GM12878 (cell line): ENCODE results near the gene ASF1B. TPM values are rescaled to one million over a fixed set of nuclear protein-coding genes. Genes with fewer than 3 reads are reported as not detected.

Experiments
- ATAC-seq: fragments of 200-7000 bp; cut with Tn5 transposase; 3 replicates; pipeline ENCODE4 v1.9.1; 2020; ENCODE audit warnings: mild to moderate bottlenecking, moderate library complexity
- BruUV-seq: library from RNA; stranded (reverse); fragments of 400-500 nt; replicated peaks from 2 replicates; lab custom pipeline; 2021; lab: Mats Ljungman, UMichigan
- CTCF ChIA-PET: fragments of 300-600 bp; sonication (Branson Sonifier 250); formaldehyde crosslinking; extraction: SDS; loops from one replicate; lab custom pipeline; 2021; ENCODE audit warnings: inconsistent platforms; lab: Yijun Ruan, JAX
- POLR2A ChIA-PET: fragments of 350-600 bp; formaldehyde crosslinking; extraction: SDS; loops from one replicate; lab custom pipeline; 2021; ENCODE audit warnings: inconsistent platforms; lab: Charles Lee
- RAD21 ChIA-PET: fragments of 300-600 bp; sonication (Branson Sonifier 250); formaldehyde crosslinking; loops from one replicate; lab custom pipeline; 2023; ENCODE audit warnings: antibody characterized with exemption; ENCODE audit not compliant: unreplicated experiment; lab: Charles Lee
- SMC1A ChIA-PET: fragments of 300-600 bp; sonication (Branson Sonifier 250); formaldehyde crosslinking; loops from one replicate; lab custom pipeline; 2023; ENCODE audit not compliant: unreplicated experiment, uncharacterized antibody; lab: Charles Lee
- DNase-seq: peaks from one replicate; pipeline ENCODE4 v3.0.0-alpha.2; 2011; ENCODE audit warnings: low read depth, low spot score
- FAIRE-seq: peaks from 3 replicates; lab custom pipeline; 2011; peaks lifted over from hg19 to GRCh38; lab: Jason Lieb, UNC
- H2AFZ ChIP-seq: 2 replicates; pipeline ENCODE4 v1.6.0; 2011; ENCODE audit warnings: low read depth, low read length, control low read depth; ENCODE audit not compliant: control insufficient read depth
- H3K27ac ChIP-seq: 2 replicates; pipeline ENCODE4 v1.5.1; 2011; ENCODE audit warnings: control low read depth; ENCODE audit not compliant: control insufficient read depth, insufficient read depth
- H3K27me3 ChIP-seq, 2 experiments: replicated peaks in 1 of 2; 2 replicates each; pipeline versions ENCODE4 v1.6.0 to v1.6.1; 2011; ENCODE audit warnings: low read length in 1 of 2; ENCODE audit not compliant: control insufficient read depth in 2 of 2, insufficient read depth in 2 of 2
- H3K36me3 ChIP-seq, 2 experiments: 2 replicates each; pipeline ENCODE4 v1.5.1; 2011; ENCODE audit warnings: low read length in 1 of 2; ENCODE audit not compliant: control insufficient read depth in 2 of 2, insufficient read depth in 2 of 2
- H3K4me1 ChIP-seq: 2 replicates; pipeline ENCODE4 v1.6.1; 2011; ENCODE audit warnings: mild to moderate bottlenecking, low read length, moderate library complexity, mixed read lengths; ENCODE audit not compliant: control insufficient read depth, insufficient read depth
- H3K4me2 ChIP-seq: 2 replicates; pipeline ENCODE4 v1.6.0; 2011; ENCODE audit warnings: control low read depth; ENCODE audit not compliant: control insufficient read depth, insufficient read depth
- H3K4me3 ChIP-seq: fragments of 200-600 bp; sonication (generic); 2 replicates; pipeline ENCODE4 v1.5.1; 2016
- H3K79me2 ChIP-seq: 2 replicates; pipeline ENCODE4 v1.6.0; 2011; ENCODE audit warnings: low read length; ENCODE audit not compliant: control insufficient read depth, insufficient read depth
- H3K9ac ChIP-seq: 2 replicates; pipeline ENCODE4 v1.8.0; 2011; ENCODE audit warnings: low read length, control low read depth, mixed read lengths; ENCODE audit not compliant: control insufficient read depth, insufficient read depth
- H3K9me3 ChIP-seq: replicated peaks from 3 replicates; pipeline ENCODE4 v1.5.1; 2011; ENCODE audit warnings: mild to moderate bottlenecking, low read length; ENCODE audit not compliant: control insufficient read depth, insufficient read depth
- H4K20me1 ChIP-seq: 2 replicates; pipeline ENCODE4 v1.6.0; 2011; ENCODE audit not compliant: control insufficient read depth, insufficient read depth
- ATF7 ChIP-seq: fragments of 450-650 bp; IDR thresholded peaks from 2 replicates; pipeline ENCODE4 v1.6.1; 2016; ENCODE audit warnings: low read depth, mild to moderate bottlenecking
- BMI1 ChIP-seq: fragments of 450-650 bp; IDR thresholded peaks from 2 replicates; pipeline ENCODE4 v1.6.1; 2016; ENCODE audit warnings: mild to moderate bottlenecking, moderate library complexity, borderline replicate concordance
- CHD1 ChIP-seq: IDR thresholded peaks from 2 replicates; pipeline ENCODE4 v1.6.1; 2012; ENCODE audit warnings: low read depth, low read length, improper control_type of control experiment
- KAT2A ChIP-seq: conservative IDR thresholded peaks from 2 replicates; pipeline ENCODE4 v1.6.1; 2011; ENCODE audit warnings: low read depth, low read length; ENCODE audit not compliant: control insufficient read depth
- NFIC ChIP-seq: IDR thresholded peaks from 2 replicates; pipeline ENCODE4 v1.6.1; 2012; ENCODE audit warnings: low read depth, mild to moderate bottlenecking, inconsistent platforms, low read length, moderate library complexity
- NFYA ChIP-seq: IDR thresholded peaks from 2 replicates; pipeline ENCODE4 v1.6.1; 2011; ENCODE audit warnings: low read depth, mild to moderate bottlenecking, low read length, improper control_type of control experiment, borderline replicate concordance
- NR2C1 ChIP-seq: fragments of 450-650 bp; IDR thresholded peaks from 2 replicates; pipeline ENCODE4 v1.6.1; 2017; ENCODE audit warnings: antibody characterized with exemption, mild to moderate bottlenecking, moderate library complexity
- SRF ChIP-seq, 2 experiments: IDR thresholded peaks; 2 replicates each; pipeline ENCODE4 v1.6.1; 2011; ENCODE audit warnings: low read depth in 2 of 2, low read length in 2 of 2, mild to moderate bottlenecking in 1 of 2, moderate library complexity in 1 of 2
- STAT3 ChIP-seq: IDR thresholded peaks from 2 replicates; pipeline ENCODE4 v1.6.1; 2011; ENCODE audit warnings: low read depth, low read length, improper control_type of control experiment
- SUPT20H ChIP-seq: IDR thresholded peaks from 2 replicates; pipeline ENCODE4 v1.6.1; 2011; ENCODE audit warnings: low read depth, mild to moderate bottlenecking, low read length, moderate library complexity, borderline replicate concordance; ENCODE audit not compliant: control insufficient read depth
- TAF1 ChIP-seq: IDR thresholded peaks from 2 replicates; pipeline ENCODE4 v1.6.1; 2011; ENCODE audit warnings: mild to moderate bottlenecking, low read depth, low read length, borderline replicate concordance
- WGBS: methylation state at CpG from one replicate; pipeline ENCODE4 v1.1.6; 2016; ENCODE audit warnings: low lambda C conversion rate; ENCODE audit not compliant: insufficient replicate concordance, insufficient coverage; ENCODE audit errors: missing lambda C conversion rate; 5-methylcytosine and 5-hydroxymethylcytosine counted together
- in situ Hi-C: fragments of 300-500 bp; cut with MboI; formaldehyde crosslinking; loops from 9 replicates; pipeline ENCODE4 v1.14.3; 2018; ENCODE audit warnings: mixed read lengths
- intact Hi-C: fragments of 100-400 bp; cut with micrococcal nuclease; formaldehyde crosslinking; loops from one replicate; pipeline ENCODE4 v1.14.2; 2022; ENCODE audit not compliant: unreplicated experiment
- polyA plus RNA-seq, 11 experiments: library from polyadenylated mRNA; depleted of rRNA in 4 of 11; unstranded in 6 of 11; stranded (reverse) in 5 of 11; fragments of >200 nt; fragmentation: Nextera tagmentation in 4 of 11; fragmentation: Illumina TruSeq in 1 of 11; extraction: Ambion mirVana in 4 of 11; extraction: Trizol in 1 of 11; gene quantifications; 1 replicate in 1 of 11; 2 replicates in 10 of 11; pipeline versions ENCODE4 v1.2.1 to v1.2.3, GENCODE V29; 2011 to 2016; ENCODE audit warnings: inconsistent platforms in 2 of 11, missing spikeins in 2 of 11, low read depth in 1 of 11
- total RNA-seq, 4 experiments: library from RNA; depleted of rRNA in 3 of 4; stranded (reverse); fragments of >200 nt in 3 of 4; fragmentation: Illumina TruSeq in 1 of 4; extraction: Trizol in 1 of 4; gene quantifications; 2 replicates each; pipeline versions ENCODE4 v1.2.1 to v1.2.3, GENCODE V29; 2013 to 2021
- TF ChIP-seq, protein P1 (sequence below): fragments of 450-650 bp; IDR thresholded peaks from 2 replicates; pipeline ENCODE4 v1.6.1; 2016; ENCODE audit warnings: mild to moderate bottlenecking
- TF ChIP-seq, protein P2 (sequence below): fragments of 150-350 bp; IDR thresholded peaks from 2 replicates; pipeline ENCODE4 v1.6.1; 2016; ENCODE audit warnings: low read depth, low read length
- TF ChIP-seq, protein P3 (sequence below): fragments of 450-650 bp; IDR thresholded peaks from 2 replicates; pipeline ENCODE4 v1.6.1; 2017; ENCODE audit warnings: mild to moderate bottlenecking, low read depth, inconsistent platforms; ENCODE audit not compliant: poor library complexity, severe bottlenecking

Gene ASF1B
- total and polyA plus RNA-seq, 10 of the 15 experiments (the other 5 are each of a cell fraction or from before 2014, with no cell fraction given), result 10.4 to 217 (median 90.2) TPM

DNA sequence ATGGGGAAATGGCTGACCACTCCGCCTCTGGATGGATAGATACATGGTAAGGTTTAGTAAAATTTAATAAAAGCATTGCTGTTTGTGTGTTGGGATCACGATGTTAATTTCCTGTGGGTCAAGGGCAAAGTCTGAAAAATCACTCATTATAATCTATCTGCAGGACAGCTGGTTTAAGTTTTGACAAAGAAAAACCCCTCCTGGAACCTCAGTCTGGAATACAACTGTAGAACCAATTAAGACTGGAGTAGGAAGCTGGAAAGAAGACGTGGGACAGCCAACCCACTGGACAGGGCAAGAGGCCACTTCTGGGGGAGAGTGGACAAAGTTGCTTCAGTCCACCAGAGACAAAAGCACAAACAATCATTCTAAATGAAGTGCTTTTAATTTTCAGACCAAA lies 17.2 kb downstream of the ASF1B start (continued):
- no peak for TF ChIP-seq NFIC

DNA sequence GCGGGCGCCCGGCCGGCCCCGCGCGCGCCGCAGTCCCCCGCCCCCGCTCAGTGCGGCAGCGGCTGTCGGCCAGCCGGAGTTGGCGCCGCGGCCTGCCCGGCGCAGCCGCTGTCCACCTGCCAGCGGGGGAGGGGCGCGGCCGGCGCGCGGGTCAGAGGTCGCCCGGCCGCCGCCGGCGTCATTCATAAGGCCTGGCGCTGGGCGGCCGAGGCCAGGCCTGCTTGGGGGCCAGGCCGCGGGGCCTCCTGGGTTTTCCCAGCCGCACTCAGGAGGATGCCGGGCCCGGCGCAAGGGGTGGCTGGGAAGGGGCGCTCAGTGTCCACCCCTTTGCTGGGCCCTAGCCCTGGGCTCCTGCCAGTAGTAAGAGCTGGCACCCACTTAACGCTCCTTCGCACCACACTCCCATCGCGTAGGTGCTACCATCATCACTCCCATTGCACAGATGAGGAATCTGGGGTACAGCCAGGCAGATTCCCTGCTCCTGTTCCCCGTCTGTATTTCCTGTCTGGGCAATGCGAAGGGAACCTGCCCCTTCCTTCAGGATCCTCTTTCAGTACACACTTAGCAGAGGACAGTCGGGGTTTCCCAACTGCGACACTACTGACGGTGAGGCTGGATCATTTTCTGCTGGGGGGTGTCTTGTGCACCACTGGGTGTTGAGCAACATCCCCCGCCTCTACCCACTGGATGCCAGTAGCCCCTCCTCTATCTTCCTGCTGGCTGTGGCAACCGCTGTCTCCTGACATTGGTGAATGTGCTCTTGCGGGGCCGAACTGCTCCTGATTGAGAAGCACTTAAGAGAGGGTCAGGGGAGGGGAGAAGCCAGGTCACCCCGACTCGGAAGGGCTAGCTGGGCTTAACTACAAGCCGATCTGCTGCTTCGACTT lies 18.0 kb downstream of the ASF1B start:
- SMC1A ChIA-PET, result interaction anchor here (0.6 to 1.8 kb wide), 3 partner anchors 10 to 38 kb away, joined by 3 to 5 read pairs (median 4); partner anchors contain the start of gene ASF1B
- Histone ChIP-seq H3K27ac (peak overlapping the region; percentile 45), H3K4me3 (peak overlapping the region; percentile 62), H3K9ac (peak overlapping the region; percentile 76), H3K27me3 (no peaks in the 10 kb centered on the region), H3K4me1 (peaks cover 16% of the 10 kb centered on the region), H3K9me3 (no peaks in the 10 kb centered on the region), H3K79me2 (peaks cover 8% of the 10 kb centered on the region), H2AFZ (peak overlapping the region; percentile 75), H3K4me2 (peak overlapping the region; percentile 91), H4K20me1 (no peaks in the 10 kb centered on the region), H3K36me3 (peaks cover 0 to 2% of the 10 kb centered on the region in 2 experiments; a peak in 2 of 4 replicates)
- DNase-seq (no peak), ATAC-seq (peak; percentile 38), FAIRE-seq (no peak)
- BruUV-seq, result no TSS peak
- RAD21 ChIA-PET, result interaction anchor here (1.6 kb wide), 1 partner anchor 18 kb away, joined by 8 read pairs; the partner anchor contains the start of gene ASF1B
- intact Hi-C loops, result loop anchor here (5.0 kb wide), 1 partner anchor 36 kb away; no protein-coding TSS in a partner anchor
- in situ Hi-C loops, result no loop called here
- CTCF ChIA-PET, result interaction anchor here (0.6 to 2.4 kb wide), 7 partner anchors 18 to 283 kb away, joined by 3 to 10 read pairs (median 3); partner anchors contain the start of gene ASF1B
- POLR2A ChIA-PET, result interaction anchor here (0.5 to 1.0 kb wide), 6 partner anchors 12 to 258 kb away, joined by 3 to 6 read pairs (median 4); partner anchors contain the start of gene ASF1B
- 28% methylated on average over 26 of the region's 61 CpGs for WGBS
- TF ChIP-seq SRF (IDR thresholded peaks at IDR 0.05; ENCODE audit: low read depth in 2 of 2, low read length in 2 of 2), result no peak
- TF ChIP-seq, protein P1, sequence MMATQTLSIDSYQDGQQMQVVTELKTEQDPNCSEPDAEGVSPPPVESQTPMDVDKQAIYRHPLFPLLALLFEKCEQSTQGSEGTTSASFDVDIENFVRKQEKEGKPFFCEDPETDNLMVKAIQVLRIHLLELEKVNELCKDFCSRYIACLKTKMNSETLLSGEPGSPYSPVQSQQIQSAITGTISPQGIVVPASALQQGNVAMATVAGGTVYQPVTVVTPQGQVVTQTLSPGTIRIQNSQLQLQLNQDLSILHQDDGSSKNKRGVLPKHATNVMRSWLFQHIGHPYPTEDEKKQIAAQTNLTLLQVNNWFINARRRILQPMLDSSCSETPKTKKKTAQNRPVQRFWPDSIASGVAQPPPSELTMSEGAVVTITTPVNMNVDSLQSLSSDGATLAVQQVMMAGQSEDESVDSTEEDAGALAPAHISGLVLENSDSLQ, result no peak
- TF ChIP-seq ATF7, result no peak
- TF ChIP-seq KAT2A, result no peak
- TF ChIP-seq SUPT20H, result no peak
- TF ChIP-seq NFYA, result no peak
- TF ChIP-seq TAF1, result no peak
- TF ChIP-seq, protein P2, sequence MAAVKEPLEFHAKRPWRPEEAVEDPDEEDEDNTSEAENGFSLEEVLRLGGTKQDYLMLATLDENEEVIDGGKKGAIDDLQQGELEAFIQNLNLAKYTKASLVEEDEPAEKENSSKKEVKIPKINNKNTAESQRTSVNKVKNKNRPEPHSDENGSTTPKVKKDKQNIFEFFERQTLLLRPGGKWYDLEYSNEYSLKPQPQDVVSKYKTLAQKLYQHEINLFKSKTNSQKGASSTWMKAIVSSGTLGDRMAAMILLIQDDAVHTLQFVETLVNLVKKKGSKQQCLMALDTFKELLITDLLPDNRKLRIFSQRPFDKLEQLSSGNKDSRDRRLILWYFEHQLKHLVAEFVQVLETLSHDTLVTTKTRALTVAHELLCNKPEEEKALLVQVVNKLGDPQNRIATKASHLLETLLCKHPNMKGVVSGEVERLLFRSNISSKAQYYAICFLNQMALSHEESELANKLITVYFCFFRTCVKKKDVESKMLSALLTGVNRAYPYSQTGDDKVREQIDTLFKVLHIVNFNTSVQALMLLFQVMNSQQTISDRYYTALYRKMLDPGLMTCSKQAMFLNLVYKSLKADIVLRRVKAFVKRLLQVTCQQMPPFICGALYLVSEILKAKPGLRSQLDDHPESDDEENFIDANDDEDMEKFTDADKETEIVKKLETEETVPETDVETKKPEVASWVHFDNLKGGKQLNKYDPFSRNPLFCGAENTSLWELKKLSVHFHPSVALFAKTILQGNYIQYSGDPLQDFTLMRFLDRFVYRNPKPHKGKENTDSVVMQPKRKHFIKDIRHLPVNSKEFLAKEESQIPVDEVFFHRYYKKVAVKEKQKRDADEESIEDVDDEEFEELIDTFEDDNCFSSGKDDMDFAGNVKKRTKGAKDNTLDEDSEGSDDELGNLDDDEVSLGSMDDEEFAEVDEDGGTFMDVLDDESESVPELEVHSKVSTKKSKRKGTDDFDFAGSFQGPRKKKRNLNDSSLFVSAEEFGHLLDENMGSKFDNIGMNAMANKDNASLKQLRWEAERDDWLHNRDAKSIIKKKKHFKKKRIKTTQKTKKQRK, result no peak
- TF ChIP-seq, protein P3, sequence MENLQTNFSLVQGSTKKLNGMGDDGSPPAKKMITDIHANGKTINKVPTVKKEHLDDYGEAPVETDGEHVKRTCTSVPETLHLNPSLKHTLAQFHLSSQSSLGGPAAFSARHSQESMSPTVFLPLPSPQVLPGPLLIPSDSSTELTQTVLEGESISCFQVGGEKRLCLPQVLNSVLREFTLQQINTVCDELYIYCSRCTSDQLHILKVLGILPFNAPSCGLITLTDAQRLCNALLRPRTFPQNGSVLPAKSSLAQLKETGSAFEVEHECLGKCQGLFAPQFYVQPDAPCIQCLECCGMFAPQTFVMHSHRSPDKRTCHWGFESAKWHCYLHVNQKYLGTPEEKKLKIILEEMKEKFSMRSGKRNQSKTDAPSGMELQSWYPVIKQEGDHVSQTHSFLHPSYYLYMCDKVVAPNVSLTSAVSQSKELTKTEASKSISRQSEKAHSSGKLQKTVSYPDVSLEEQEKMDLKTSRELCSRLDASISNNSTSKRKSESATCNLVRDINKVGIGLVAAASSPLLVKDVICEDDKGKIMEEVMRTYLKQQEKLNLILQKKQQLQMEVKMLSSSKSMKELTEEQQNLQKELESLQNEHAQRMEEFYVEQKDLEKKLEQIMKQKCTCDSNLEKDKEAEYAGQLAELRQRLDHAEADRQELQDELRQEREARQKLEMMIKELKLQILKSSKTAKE, result no peak
- peak; percentile 94 for TF ChIP-seq NR2C1
- no peak for TF ChIP-seq STAT3
- TF ChIP-seq CHD1, result no peak
- TF ChIP-seq BMI1, result no peak
